PC-9 (cell line): ENCODE measurements around the gene DNAJB6. TPM values are rescaled to one million over a fixed set of nuclear protein-coding genes. Genes with fewer than 3 reads are reported as not detected.

Experiments
- BruUV-seq: library from RNA; stranded (reverse); fragments of 400-500 nt; replicated peaks from 2 replicates; lab custom pipeline; 2021; lab: Mats Ljungman, UMichigan
- CTCF ChIA-PET: fragments of 300-600 bp; sonication (Branson Sonifier 250); formaldehyde crosslinking; loops from one replicate; lab custom pipeline; 2022; ENCODE audit warnings: antibody characterized with exemption; lab: Charles Lee
- POLR2A ChIA-PET: fragments of 300-600 bp; sonication (Branson Sonifier 250); formaldehyde crosslinking; loops from one replicate; lab custom pipeline; 2022; ENCODE audit warnings: antibody characterized with exemption; ENCODE audit not compliant: unreplicated experiment; lab: Charles Lee
- DNase-seq, 2 experiments: peaks; one replicate each; pipeline versions ENCODE4 v3.0.0 to v3.0.0-alpha.2; 2015 to 2022; ENCODE audit warnings: mixed read lengths in 1 of 2
- H2AFZ ChIP-seq: fragments of 200-600 bp; sonication (generic); 2 replicates; pipeline ENCODE4 v1.8.1; 2017; ENCODE audit warnings: antibody characterized with exemption
- H3F3A ChIP-seq: fragments of 200-600 bp; sonication (generic); 2 replicates; pipeline ENCODE4 v1.8.1; 2017; ENCODE audit warnings: antibody characterized with exemption, mild to moderate bottlenecking, low read depth; ENCODE audit not compliant: insufficient read depth
- H3K27ac ChIP-seq: fragments of 200-600 bp; sonication (generic); 2 replicates; pipeline ENCODE4 v1.6.1; 2016; ENCODE audit warnings: mixed run types
- H3K27me3 ChIP-seq: fragments of 200-600 bp; sonication (generic); 2 replicates; pipeline ENCODE4 v1.6.1; 2016; ENCODE audit warnings: low read depth, mixed run types; ENCODE audit not compliant: insufficient read depth
- H3K36me3 ChIP-seq: fragments of 200-600 bp; sonication (generic); 2 replicates; pipeline ENCODE4 v1.6.1; 2016; ENCODE audit warnings: low read depth, mixed run types
- H3K4me1 ChIP-seq: fragments of 200-600 bp; sonication (generic); replicated peaks from 2 replicates; pipeline ENCODE4 v1.6.1; 2016; ENCODE audit warnings: mixed run types; ENCODE audit not compliant: insufficient read depth
- H3K4me2 ChIP-seq: fragments of 200-600 bp; sonication (generic); 2 replicates; pipeline ENCODE4 v1.6.1; 2017; ENCODE audit warnings: mixed run types
- H3K4me3 ChIP-seq: fragments of 200-600 bp; sonication (generic); 2 replicates; pipeline ENCODE4 v1.6.1; 2016; ENCODE audit warnings: mixed run types
- H3K79me2 ChIP-seq: fragments of 200-600 bp; sonication (generic); 2 replicates; pipeline ENCODE4 v1.6.1; 2017; ENCODE audit warnings: low read depth, mixed run types
- H3K9me2 ChIP-seq: fragments of 200-600 bp; sonication (generic); 2 replicates; pipeline ENCODE4 v1.8.1; 2017; ENCODE audit warnings: mild to moderate bottlenecking; ENCODE audit not compliant: insufficient read depth
- H3K9me3 ChIP-seq: fragments of 200-600 bp; sonication (generic); 2 replicates; pipeline ENCODE4 v1.8.1; 2016; ENCODE audit warnings: low read depth; ENCODE audit not compliant: insufficient read depth
- H4K20me1 ChIP-seq: fragments of 200-600 bp; sonication (generic); 2 replicates; pipeline ENCODE4 v1.8.1; 2017; ENCODE audit not compliant: insufficient read depth
- CTCF ChIP-seq: fragments of 200-600 bp; sonication (generic); conservative IDR thresholded peaks from 2 replicates; pipeline ENCODE4 v1.6.1; 2017; ENCODE audit warnings: mixed run types, antibody characterized with exemption, mild to moderate bottlenecking, moderate library complexity
- EZH2 ChIP-seq: fragments of 200-600 bp; sonication (generic); IDR thresholded peaks from 2 replicates; pipeline ENCODE4 v1.8.0; 2017; ENCODE audit warnings: antibody characterized with exemption, low read depth
- intact Hi-C: fragments of 100-400 bp; cut with micrococcal nuclease; formaldehyde crosslinking; loops from one replicate; pipeline ENCODE4 v1.10.0; 2022; ENCODE audit not compliant: unreplicated experiment
- total RNA-seq: library from RNA; stranded (reverse); gene quantifications from 2 replicates; pipeline ENCODE4 v1.2.3, GENCODE V29; 2021

DNAJB6 gene
- total RNA-seq, 1 experiment from 2014 or later = 182 TPM

GRCh38 chr7:157434701-157435100 lies 97.9 kb downstream of the DNAJB6 start:
- Histone ChIP-seq H3K9me2 (no peaks in the 10 kb centered on the region), H3K4me3 (no peak overlapping the region), H3K9me3 (no peaks in the 10 kb centered on the region), H2AFZ (no peak overlapping the region), H3K4me1 (no peaks in the 10 kb centered on the region), H3F3A (peaks cover 20% of the 10 kb centered on the region), H3K27me3 (peaks cover 15% of the 10 kb centered on the region; the same call in 1 of the 2 replicates), H3K27ac (no peak overlapping the region), H4K20me1 (no peaks in the 10 kb centered on the region), H3K4me2 (no peak overlapping the region), H3K36me3 (no peaks in the 10 kb centered on the region), H3K79me2 (no peaks in the 10 kb centered on the region)
- ChIA-PET POLR2A (no interaction called here), CTCF (interaction anchor here (0.6 kb wide), 1 partner anchor 488 kb away, joined by 4 read pairs; no protein-coding TSS in a partner anchor)
- BruUV-seq = no TSS peak
- TF ChIP-seq EZH2 (no peak), CTCF (no peak)
- intact Hi-C loops = no loop called here
- no peak for DNase-seq

DNA sequence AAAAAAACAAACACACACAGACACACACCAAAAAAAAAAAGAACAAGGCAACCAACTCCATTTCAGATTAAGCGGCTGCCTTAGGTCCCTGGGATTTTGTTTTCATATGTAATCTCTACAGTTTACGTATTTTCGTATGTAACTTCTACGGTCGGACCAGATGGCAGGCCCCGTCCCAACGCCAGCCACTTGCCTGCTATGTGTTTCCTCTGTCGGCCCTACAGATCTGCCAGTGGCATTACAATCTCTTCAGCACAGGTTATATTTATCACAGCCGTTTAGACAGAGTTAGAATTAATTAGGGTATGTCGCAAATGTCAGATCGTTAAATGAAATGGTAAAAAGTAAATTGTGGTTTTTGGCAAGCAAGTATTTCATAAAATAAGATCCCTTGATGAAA lies 99.3 kb downstream of the DNAJB6 start:
- Histone ChIP-seq H3K36me3 (no peaks in the 10 kb centered on the region), H3K27ac (no peak overlapping the region), H3K9me2 (no peaks in the 10 kb centered on the region), H3K4me2 (no peak overlapping the region), H3K4me1 (no peaks in the 10 kb centered on the region), H3F3A (peaks cover 20% of the 10 kb centered on the region), H3K79me2 (no peaks in the 10 kb centered on the region), H3K9me3 (no peaks in the 10 kb centered on the region), H3K4me3 (no peak overlapping the region), H2AFZ (no peak overlapping the region), H4K20me1 (no peaks in the 10 kb centered on the region), H3K27me3 (peaks cover 15% of the 10 kb centered on the region; the same call in 1 of the 2 replicates)
- intact Hi-C loops = no loop called here
- DNase-seq = no peak
- ChIA-PET CTCF (no interaction called here), POLR2A (no interaction called here)
- no TSS peak for BruUV-seq
- TF ChIP-seq CTCF (no peak), EZH2 (no peak)

GRCh38 chr7:157436763-157437480 lies 100.1 kb downstream of the DNAJB6 start:
- Histone ChIP-seq H3K79me2 (no peaks in the 10 kb centered on the region), H3K27ac (no peak overlapping the region), H3F3A (peaks cover 20% of the 10 kb centered on the region), H3K4me2 (no peak overlapping the region), H3K9me2 (no peaks in the 10 kb centered on the region), H3K36me3 (no peaks in the 10 kb centered on the region), H3K4me1 (no peaks in the 10 kb centered on the region), H2AFZ (no peak overlapping the region), H3K9me3 (no peaks in the 10 kb centered on the region), H3K4me3 (no peak overlapping the region), H4K20me1 (no peaks in the 10 kb centered on the region), H3K27me3 (peaks cover 15% of the 10 kb centered on the region; the same call in 1 of the 2 replicates)
- intact Hi-C loops = no loop called here
- POLR2A ChIA-PET = no interaction called here
- no peak for DNase-seq
- CTCF ChIA-PET = no interaction called here
- TF ChIP-seq CTCF (no peak), EZH2 (no peak)
- BruUV-seq = no TSS peak
